Stomach (tissue), 9 donors: ENCODE data around the gene CLEC2A. TPM values are rescaled to one million over a fixed set of nuclear protein-coding genes. Genes with fewer than 3 reads are reported as not detected.

Experiments used
- DNase-seq, 2 donors: peaks; one replicate each; pipeline versions ENCODE4 v3.0.0 to v3.0.0-alpha.2; 2013 to 2019
- H3K27ac ChIP-seq, 5 donors: fragments of 200-600 bp in 4 of 5; sonication (generic) in 4 of 5; one replicate each; pipeline ENCODE4 v1.5.1; 2013 to 2019; ENCODE audit warnings: mild to moderate bottlenecking in 1 of 5, moderate library complexity in 1 of 5
- H3K27me3 ChIP-seq, 3 donors: fragments of 200-600 bp; sonication (generic); one replicate each; pipeline ENCODE4 v1.5.1; 2017 to 2019; ENCODE audit warnings: mixed run types in 1 of 3
- H3K36me3 ChIP-seq, 4 donors: fragments of 200-600 bp; sonication (generic); 1 replicate in 3 of 4; 2 replicates in 1 of 4; pipeline ENCODE4 v1.5.1; 2016 to 2019
- H3K4me1 ChIP-seq, 4 donors: fragments of 200-600 bp; sonication (generic); one replicate each; pipeline ENCODE4 v1.5.1; 2016 to 2019
- H3K4me3 ChIP-seq, 4 donors: fragments of 200-600 bp; sonication (generic) in 3 of 4; one replicate each; pipeline ENCODE4 v1.5.1; 2016 to 2019; ENCODE audit warnings: mild to moderate bottlenecking in 1 of 4
- H3K9me3 ChIP-seq, 4 donors: fragments of 200-600 bp; sonication (generic); one replicate each; pipeline ENCODE4 v1.5.1; 2016 to 2019
- EP300 ChIP-seq: sonication (generic); formaldehyde crosslinking; IDR thresholded peaks from one replicate; pipeline ENCODE4 v1.6.1; 2017; ENCODE audit warnings: antibody characterized with exemption
- POLR2A ChIP-seq, 4 donors: fragments of 450-650 bp; IDR thresholded peaks; one replicate each; pipeline ENCODE4 v1.6.1; 2016; ENCODE audit warnings: antibody characterized with exemption in 4 of 4, control low read depth in 2 of 4, mild to moderate bottlenecking in 1 of 4, moderate library complexity in 1 of 4
- POLR2AphosphoS5 ChIP-seq, 3 donors: sonication (generic); formaldehyde crosslinking; IDR thresholded peaks; one replicate each; pipeline ENCODE4 v1.6.1; 2016; ENCODE audit warnings: antibody characterized with exemption in 3 of 3
- WGBS, 5 donors: extraction: QIAGEN DNeasy Blood & Tissue Kit in 3 of 5; methylation state at CpG; one replicate each; pipeline versions ENCODE4 v1.1.5 to v1.1.7; 2013 to 2018; 5-methylcytosine and 5-hydroxymethylcytosine counted together
- intact Hi-C: fragments of 100-400 bp; cut with DNase I; formaldehyde crosslinking; loops from one replicate; pipeline ENCODE4 v1.15.1; 2023; ENCODE audit warnings: low total_unique reads
- polyA plus RNA-seq, 3 donors: library from polyadenylated mRNA; stranded (reverse); fragments of 200-250 nt; gene quantifications; one replicate each; pipeline ENCODE4 v1.2.3, GENCODE V29; 2013
- total RNA-seq, 5 donors: library from RNA; depleted of rRNA; stranded (reverse); fragments of >200 nt; gene quantifications; one replicate each; pipeline versions ENCODE4 v1.1.0 to v1.2.3, GENCODE V29; 2014 to 2016
- TF ChIP-seq, protein P1 (sequence below), 7 experiments: fragments of 450-650 bp in 4 of 7; fragments of 200-600 bp in 3 of 7; sonication (generic) in 3 of 7; IDR thresholded peaks; one replicate each; pipeline ENCODE4 v1.5.1; 2016 to 2019; ENCODE audit warnings: antibody characterized with exemption in 7 of 7, control low read depth in 2 of 7, mild to moderate bottlenecking in 1 of 7
- donor health status: healthy with polysubstance abuse.
- donor health status: Bipolar disorder and iron deficiency.
- donor health status: healthy.

The CLEC2A gene
- total and polyA plus RNA-seq, 8 donors: not detected

- no peaks in the 10 kb centered on the region for H3K9me3 ChIP-seq
- 55 to 81% (median 71%) methylated on average over 3 of the region's 3 CpGs for WGBS, 5 donors
- H3K36me3 ChIP-seq: no peaks in the 10 kb centered on the region
- no peaks in the 10 kb centered on the region for H3K4me1 ChIP-seq
- H3K27ac ChIP-seq: no peak overlapping the region
- H3K27me3 ChIP-seq: no peaks in the 10 kb centered on the region
- no peak for TF ChIP-seq POLR2AphosphoS5 (IDR thresholded peaks at IDR 0.05)
- TF ChIP-seq, protein P1, sequence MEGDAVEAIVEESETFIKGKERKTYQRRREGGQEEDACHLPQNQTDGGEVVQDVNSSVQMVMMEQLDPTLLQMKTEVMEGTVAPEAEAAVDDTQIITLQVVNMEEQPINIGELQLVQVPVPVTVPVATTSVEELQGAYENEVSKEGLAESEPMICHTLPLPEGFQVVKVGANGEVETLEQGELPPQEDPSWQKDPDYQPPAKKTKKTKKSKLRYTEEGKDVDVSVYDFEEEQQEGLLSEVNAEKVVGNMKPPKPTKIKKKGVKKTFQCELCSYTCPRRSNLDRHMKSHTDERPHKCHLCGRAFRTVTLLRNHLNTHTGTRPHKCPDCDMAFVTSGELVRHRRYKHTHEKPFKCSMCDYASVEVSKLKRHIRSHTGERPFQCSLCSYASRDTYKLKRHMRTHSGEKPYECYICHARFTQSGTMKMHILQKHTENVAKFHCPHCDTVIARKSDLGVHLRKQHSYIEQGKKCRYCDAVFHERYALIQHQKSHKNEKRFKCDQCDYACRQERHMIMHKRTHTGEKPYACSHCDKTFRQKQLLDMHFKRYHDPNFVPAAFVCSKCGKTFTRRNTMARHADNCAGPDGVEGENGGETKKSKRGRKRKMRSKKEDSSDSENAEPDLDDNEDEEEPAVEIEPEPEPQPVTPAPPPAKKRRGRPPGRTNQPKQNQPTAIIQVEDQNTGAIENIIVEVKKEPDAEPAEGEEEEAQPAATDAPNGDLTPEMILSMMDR (IDR thresholded peaks at IDR 0.05): no peak
- TF ChIP-seq EP300: no peak
- TF ChIP-seq POLR2A (IDR thresholded peaks at IDR 0.05): no peak
- no peak overlapping the region for H3K4me3 ChIP-seq
- intact Hi-C loops: no loop called here
- no peak for DNase-seq
Observed at GRCh38 chr12:9931245-9931644, 925 bp downstream of the CLEC2A start.

DNA sequence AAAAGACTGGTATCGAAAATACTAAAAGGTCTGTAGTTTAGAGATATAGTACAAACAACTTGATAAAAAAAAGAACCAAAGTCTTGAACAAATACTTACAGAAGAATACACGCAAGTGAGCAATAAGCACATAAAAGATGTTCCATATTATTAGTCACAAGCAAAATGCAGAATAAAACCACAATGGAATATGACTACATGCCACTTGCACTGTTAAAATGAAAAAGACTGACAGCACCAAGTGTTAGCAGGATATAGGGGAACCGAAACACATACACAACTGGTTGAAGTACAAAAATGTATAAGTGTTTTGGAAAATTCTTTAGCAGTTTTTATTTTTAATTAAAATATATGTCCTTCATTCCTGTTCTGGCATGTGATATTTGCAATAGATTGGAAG, 3.6 kb downstream of the CLEC2A start:
- intact Hi-C loops: loop anchor here (5.0 kb wide), 1 partner anchor 181 kb away; no protein-coding TSS in a partner anchor
- no peaks in the 10 kb centered on the region for H3K4me1 ChIP-seq
- H3K27ac ChIP-seq: no peak overlapping the region
- H3K9me3 ChIP-seq: no peaks in the 10 kb centered on the region
- no peak for DNase-seq
- TF ChIP-seq POLR2A (IDR thresholded peaks at IDR 0.05): no peak
- TF ChIP-seq EP300: no peak
- no peak for TF ChIP-seq POLR2AphosphoS5 (IDR thresholded peaks at IDR 0.05)
- TF ChIP-seq, protein P1 (IDR thresholded peaks at IDR 0.05): no peak
- H3K4me3 ChIP-seq: no peak overlapping the region
- no peaks in the 10 kb centered on the region for H3K36me3 ChIP-seq
- WGBS, 5 donors: 62 to 77% (median 69%) methylated on average over 3 of the region's 3 CpGs
- no peaks in the 10 kb centered on the region for H3K27me3 ChIP-seq

DNA sequence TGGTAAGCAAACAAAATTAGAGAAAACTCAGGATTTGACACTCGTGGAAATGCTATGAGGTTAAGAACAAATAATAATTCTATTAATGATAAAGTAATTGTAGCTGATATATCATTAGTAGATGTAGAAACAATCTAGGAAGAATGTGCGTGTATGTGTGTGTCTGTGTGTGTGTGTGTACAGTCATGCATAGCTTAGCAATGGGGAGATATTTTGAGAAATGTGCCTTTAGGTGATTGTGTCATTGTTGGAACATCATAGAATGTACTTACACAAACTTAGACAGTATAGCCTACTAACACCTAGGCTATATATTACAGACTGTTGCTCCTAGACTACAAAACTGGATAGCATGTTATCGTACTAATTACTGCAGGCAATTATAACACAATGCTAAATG, 5.3 kb downstream of the CLEC2A start:
- Histone ChIP-seq H3K27ac (no peak overlapping the region), H3K4me1 (no peaks in the 10 kb centered on the region), H3K4me3 (no peak overlapping the region), H3K36me3 (no peaks in the 10 kb centered on the region), H3K9me3 (no peaks in the 10 kb centered on the region), H3K27me3 (no peaks in the 10 kb centered on the region)
- TF ChIP-seq, protein P1 (IDR thresholded peaks at IDR 0.05): no peak
- no peak for TF ChIP-seq POLR2AphosphoS5 (IDR thresholded peaks at IDR 0.05)
- no peak for TF ChIP-seq EP300
- TF ChIP-seq POLR2A (IDR thresholded peaks at IDR 0.05): no peak
- DNase-seq: no peak
- intact Hi-C loops: loop anchor here (5.0 kb wide), 1 partner anchor 180 kb away; no protein-coding TSS in a partner anchor
- 73 to 79% (median 74%) methylated on average over 3 of the region's 3 CpGs for WGBS, 5 donors

GRCh38 chr12:9925705-9926393, 6.3 kb downstream of the CLEC2A start:
- intact Hi-C loops: loop anchor here (5.0 kb wide), 1 partner anchor 179 kb away; no protein-coding TSS in a partner anchor
- Histone ChIP-seq H3K9me3 (no peaks in the 10 kb centered on the region), H3K27me3 (no peaks in the 10 kb centered on the region), H3K27ac (no peak overlapping the region), H3K36me3 (no peaks in the 10 kb centered on the region), H3K4me1 (no peaks in the 10 kb centered on the region), H3K4me3 (peak overlapping the region in 3 of 4 donors; percentile 24 to 28 (median 24))
- TF ChIP-seq EP300 (no peak), POLR2AphosphoS5 (IDR thresholded peaks at IDR 0.05) (no peak)
- TF ChIP-seq, protein P1 (IDR thresholded peaks at IDR 0.05): peak in 3 of 7 experiments; percentile 31 to 48 (median 48)
- WGBS, 5 donors: 5 to 12% (median 7%) methylated on average over 5 of the region's 5 CpGs
- peak in 1 of 2 donors; percentile 49 for DNase-seq
